SK-N-SH (cell line): ENCODE results near the gene MCC.

ENCODE experiments used
- CTCF ChIP-seq: fragments of 200-600 bp; sonication (generic); IDR thresholded peaks from 2 replicates; pipeline ENCODE4 v1.6.1; 2017; ENCODE audit warnings: antibody characterized with exemption, mild to moderate bottlenecking, moderate library complexity
- MAX ChIP-seq: IDR thresholded peaks from 2 replicates; pipeline ENCODE4 v1.4.0; 2012; ENCODE audit warnings: low read depth
- MXI1 ChIP-seq: IDR thresholded peaks from 2 replicates; pipeline ENCODE4 v1.6.1; 2012; ENCODE audit warnings: mild to moderate bottlenecking, low read depth, low read length, improper control_type of control experiment
- POLR2AphosphoS5 ChIP-seq: IDR thresholded peaks from 2 replicates; pipeline ENCODE4 v1.6.1; 2012; ENCODE audit warnings: low read depth, low read length
- REST ChIP-seq: IDR thresholded peaks from 2 replicates; pipeline ENCODE4 v1.6.1; 2012; ENCODE audit warnings: mild to moderate bottlenecking, low read depth, low read length, moderate library complexity

- TF ChIP-seq MAX (no peak), CTCF (no peak), POLR2AphosphoS5 (no peak), REST (no peak), MXI1 (no peak; the same call in 1 of the 2 replicates)
These were observed 262.0 kb downstream of the MCC start for GRCh38 chr5:113226116-113226736.
